ENCODE results near the gene TMEM51.

DNA sequence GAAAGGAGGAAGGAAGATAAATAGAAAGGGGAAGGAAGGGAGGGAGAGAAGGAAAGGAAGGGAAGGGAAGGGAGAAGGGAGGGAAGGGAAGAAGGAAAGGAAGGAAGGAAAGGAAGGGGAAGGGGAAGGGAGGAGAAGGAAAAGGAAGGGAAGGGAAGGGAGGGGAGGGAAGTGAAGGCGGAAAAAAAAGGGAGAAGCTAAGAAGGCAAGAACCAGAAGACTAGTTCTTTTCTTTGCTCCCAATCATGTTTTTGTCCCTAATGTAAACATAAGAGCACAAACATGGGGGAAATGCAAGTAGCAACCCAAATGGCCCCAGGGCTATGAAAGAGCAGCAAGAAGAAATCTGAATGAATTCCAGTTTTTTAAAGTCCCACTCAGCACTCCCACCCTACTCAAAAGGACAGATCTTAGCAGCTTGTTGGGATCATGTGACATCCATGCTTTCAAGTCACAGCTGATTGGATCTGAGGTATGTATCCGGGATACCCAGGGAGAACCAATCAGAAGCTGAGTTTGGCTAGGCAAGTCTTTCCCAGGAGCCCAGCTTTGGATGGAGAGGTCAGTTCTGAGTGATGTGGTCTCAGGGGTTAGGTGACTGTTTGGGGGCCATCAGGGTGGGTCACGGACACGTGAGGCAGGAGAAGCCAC lies 69.2 kb downstream of the TMEM51 start:
- no peak for TF ChIP-seq CTCF (IDR thresholded peaks at IDR 0.05)
- no peak for TF ChIP-seq POLR2A (IDR thresholded peaks at IDR 0.05)

All from tibial nerve (tissue), 3 donors.